Islet of Langerhans (tissue), 1 donor: ENCODE measurements around the gene TRIM29.

ENCODE experiments used
- FAIRE-seq: peaks from one replicate; lab custom pipeline; 2011; peaks lifted over from hg19 to GRCh38; lab: Jason Lieb, UNC

TRIM29 gene

GRCh38 chr11:120139316-120140069 is 1.6 kb upstream of the TRIM29 start:
- FAIRE-seq, result no peak

- no peak for FAIRE-seq
Observed at GRCh38 chr11:120137187-120137610, 714 bp downstream of the TRIM29 start.

GRCh38 chr11:120136356-120136755 is 1.6 kb downstream of the TRIM29 start:
- no peak for FAIRE-seq

- FAIRE-seq, result no peak
Observed at GRCh38 chr11:120135838-120136237, 2.1 kb downstream of the TRIM29 start.

- FAIRE-seq, result no peak
Observed at GRCh38 chr11:120134931-120135228, 3.0 kb downstream of the TRIM29 start.

- no peak for FAIRE-seq
Observed at GRCh38 chr11:120134106-120134930, 3.6 kb downstream of the TRIM29 start.

- FAIRE-seq, result no peak
Observed at GRCh38 chr11:120133216-120134105, 4.5 kb downstream of the TRIM29 start.

- FAIRE-seq, result no peak
Observed at GRCh38 chr11:120132645-120133185, 5.2 kb downstream of the TRIM29 start.

- no peak for FAIRE-seq
Observed at GRCh38 chr11:120131941-120132644, 5.8 kb downstream of the TRIM29 start.

GRCh38 chr11:120130991-120131760 is 6.7 kb downstream of the TRIM29 start:
- no peak for FAIRE-seq

GRCh38 chr11:120130176-120130980 is 7.5 kb downstream of the TRIM29 start:
- no peak for FAIRE-seq

- no peak for FAIRE-seq
Observed at GRCh38 chr11:120129570-120129969, 8.3 kb downstream of the TRIM29 start.

GRCh38 chr11:120128392-120129119 is 9.4 kb downstream of the TRIM29 start:
- FAIRE-seq, result no peak

GRCh38 chr11:120127236-120127635 is 10.7 kb downstream of the TRIM29 start:
- FAIRE-seq, result no peak

GRCh38 chr11:120126620-120127019 is 11.3 kb downstream of the TRIM29 start:
- no peak for FAIRE-seq

GRCh38 chr11:120125509-120125908 is 12.4 kb downstream of the TRIM29 start:
- no peak for FAIRE-seq

- no peak for FAIRE-seq
Observed at GRCh38 chr11:120125024-120125423, 12.9 kb downstream of the TRIM29 start.

- no peak for FAIRE-seq
Observed at GRCh38 chr11:120124355-120124754, 13.6 kb downstream of the TRIM29 start.

GRCh38 chr11:120123946-120124345 is 14.0 kb downstream of the TRIM29 start:
- no peak for FAIRE-seq
